Measurements from ENCODE around the gene SLC22A1. TPM values are rescaled to one million over a fixed set of nuclear protein-coding genes. Genes with fewer than 3 reads are reported as not detected.
A peak's percentile ranks its signal among the peaks of the same experiment; 100 is the strongest.

SLC22A1 gene
- total and polyA plus RNA-seq, 2 of the 8 experiments (the other 6 are each of a cell fraction or from before 2014, with no cell fraction given): 0.12 to 0.45 TPM

GRCh38 chr6:160133441-160134336, 12.1 kb downstream of the SLC22A1 start:
- Histone ChIP-seq H3K4me1 (replicated peaks in 1 of 4; ENCODE audit: control insufficient read depth in 3 of 4, insufficient read depth in 4 of 4, low read length in 3 of 4) (peaks cover 7 to 31% (median 13%) of the 10 kb centered on the region in 4 experiments), H3K27me3 (replicated peaks in 1 of 4; ENCODE audit: control insufficient read depth in 3 of 4, extremely low read depth in 1 of 4, insufficient read depth in 3 of 4, low read length in 3 of 4) (no peaks in the 10 kb centered on the region; a peak in 1 of 7 replicates), H2AK5ac (ENCODE audit: low read depth, low read length) (no peak overlapping the region), H2BK20ac (ENCODE audit: low read length) (no peak overlapping the region), H3K18ac (ENCODE audit: extremely low read depth, low read length) (no peak overlapping the region), H2AFZ (ENCODE audit: low read length) (no peak overlapping the region), H4K20me1 (replicated peaks in 1 of 2; ENCODE audit: control insufficient read depth in 1 of 2, insufficient read depth in 2 of 2, low read length in 2 of 2) (no peaks in the 10 kb centered on the region), H4K5ac (ENCODE audit: insufficient read length, low read depth, low read length) (no peak overlapping the region), H3K4me2 (ENCODE audit: insufficient read depth in 1 of 2, low read depth in 2 of 2, low read length in 2 of 2) (peak overlapping the region in 1 of 2 experiments; percentile 4; a peak in 1 of 4 replicates), H3K4me3 (ENCODE audit: extremely low read depth in 1 of 4, insufficient read depth in 2 of 4, low read depth in 3 of 4, low read length in 4 of 4) (0 out of 8 replicates have a peak overlapping the region, but pooled peaks of 1 of the 4 experiments have one; percentile 8), H3K79me2 (ENCODE audit: control insufficient read depth in 1 of 2, insufficient read depth in 2 of 2, low read length in 2 of 2) (no peaks in the 10 kb centered on the region), H3K23ac (ENCODE audit: insufficient read length) (no peak overlapping the region), H3K9me3 (ENCODE audit: insufficient read depth in 2 of 2, low read depth in 1 of 2, low read length in 1 of 2) (no peaks in the 10 kb centered on the region), H4K91ac (replicated peaks; ENCODE audit: insufficient read length, low read length) (peak overlapping the region; percentile 22), H3K4ac (replicated peaks; ENCODE audit: insufficient read length, low read depth, low read length) (no peak overlapping the region), H3K23me2 (ENCODE audit: low read depth, low read length) (no peaks in the 10 kb centered on the region), H2BK5ac (ENCODE audit: low read depth, low read length) (no peak overlapping the region), H3K36me3 (ENCODE audit: control insufficient read depth in 2 of 4, insufficient read depth in 4 of 4, low read length in 3 of 4) (no peaks in the 10 kb centered on the region), H3K56ac (replicated peaks; ENCODE audit: insufficient read length, low read depth, low read length) (no peak overlapping the region), H3K9ac (replicated peaks in 1 of 4; ENCODE audit: extremely low read depth in 1 of 4, low read depth in 3 of 4, low read length in 3 of 4) (no peak overlapping the region), H3K27ac (ENCODE audit: low read depth, low read length) (no peak overlapping the region), H2BK15ac (ENCODE audit: low read length) (no peak overlapping the region), H3K79me1 (ENCODE audit: low read depth, low read length) (no peaks in the 10 kb centered on the region), H4K8ac (ENCODE audit: extremely low read depth, insufficient read depth, low read length) (no peak overlapping the region; the same call in 1 of the 2 replicates), H2BK120ac (replicated peaks; ENCODE audit: low read depth, low read length) (no peak overlapping the region), H3K14ac (ENCODE audit: insufficient read length) (no peak overlapping the region), H2BK12ac (ENCODE audit: low read depth, low read length) (0 out of 2 replicates have a peak overlapping the region, but pooled peaks have one; percentile 68)
- POLR2A ChIA-PET (ENCODE audit: partially characterized antibody): no interaction called here
- CTCF ChIA-PET (ENCODE audit: partially characterized antibody): interaction anchor here (0.7 to 2.0 kb wide), 6 partner anchors 17 to 322 kb away, joined by 3 to 6 read pairs (median 5); no protein-coding TSS in a partner anchor
- FAIRE-seq (no peak), DNase-seq (ENCODE audit: low read depth in 1 of 2, low spot score in 2 of 2) (no peak)
- no peak for TF ChIP-seq POLR2AphosphoS5 (IDR thresholded peaks at IDR 0.05; ENCODE audit: low read depth, low read length)
- no peak for TF ChIP-seq CBX8 (IDR thresholded peaks at IDR 0.05; ENCODE audit: borderline replicate concordance, low read depth, low read length)
- no peak for TF ChIP-seq CTCF (IDR thresholded peaks at IDR 0.05; ENCODE audit: control extremely low read depth in 1 of 3, insufficient read depth in 1 of 3, low read depth in 1 of 3, low read length in 3 of 3)
- TF ChIP-seq SRF (IDR thresholded peaks at IDR 0.05; ENCODE audit: low read depth, low read length): no peak
- no peak for TF ChIP-seq EGR1 (IDR thresholded peaks at IDR 0.05; ENCODE audit: borderline replicate concordance, low read depth, low read length)
- TF ChIP-seq KDM5A (IDR thresholded peaks at IDR 0.05; ENCODE audit: low read length): no peak
- 83% methylated on average over 28 of the region's 47 CpGs; no CpG with 5 or more reads in 1 of the 2 experiments for WGBS, 2 experiments (ENCODE audit: extremely low coverage in 1 of 2, insufficient coverage in 1 of 2, insufficient read length in 1 of 2, insufficient replicate concordance in 2 of 2, low coverage in 1 of 2, low lambda C conversion rate in 2 of 2, missing lambda C conversion rate in 1 of 2)
